Measurements from ENCODE around the gene FLRT2.

GRCh38 chr14:85596562-85596961, 66.6 kb downstream of the FLRT2 start:
- TF ChIP-seq CTCF (conservative IDR thresholded peaks at IDR 0.05; ENCODE audit: low read depth, low read length), result no peak
- TF ChIP-seq EZH2 (IDR thresholded peaks at IDR 0.05; ENCODE audit: low read length, unreplicated experiment), result no peak
- TF ChIP-seq EZH2phosphoT487 (IDR thresholded peaks at IDR 0.05; ENCODE audit: borderline replicate concordance, low read length), result no peak

Measured in PC-3 (cell line).